ENCODE measurements around the gene POLR2L. TPM values are rescaled to one million over a fixed set of nuclear protein-coding genes. Genes with fewer than 3 reads are reported as not detected.
A peak's percentile ranks its signal among the peaks of the same experiment; 100 is the strongest.

Gene POLR2L
- total RNA-seq, 1 donor from 2014 or later = 91.9 TPM

DNA sequence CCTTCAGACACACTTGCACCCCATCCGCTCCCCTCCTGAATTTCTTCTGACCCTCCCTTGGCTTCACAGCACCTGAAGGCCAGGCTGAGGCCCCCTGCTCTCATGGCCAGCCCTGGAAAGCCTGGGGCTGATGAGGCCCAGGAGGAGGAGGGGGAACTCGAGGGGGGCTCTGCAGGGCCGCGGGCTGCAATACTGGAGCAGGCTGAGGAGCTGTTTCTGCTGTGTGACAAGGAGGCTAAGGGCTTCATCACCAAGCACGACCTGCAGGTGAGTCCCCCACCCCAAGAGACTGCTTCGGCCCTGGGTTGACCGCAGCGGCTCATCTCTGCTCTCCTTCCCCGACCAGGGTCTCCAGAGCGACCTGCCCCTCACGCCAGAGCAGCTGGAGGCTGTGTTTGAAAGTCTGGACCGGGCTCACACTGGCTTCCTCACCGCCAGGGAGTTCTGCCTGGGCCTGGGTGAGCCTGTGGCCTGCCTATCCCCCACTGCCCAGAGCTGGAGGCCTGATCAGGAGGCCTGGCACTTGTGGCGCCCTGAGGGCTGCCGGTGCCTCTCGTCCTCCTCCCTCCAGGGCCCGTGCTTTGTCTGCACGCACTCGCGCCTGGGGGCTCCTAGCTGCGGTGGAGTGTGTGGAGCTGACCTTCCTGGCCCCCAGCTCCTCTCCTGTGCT, 13.7 kb downstream of the POLR2L start:
- no peak for DNase-seq (ENCODE audit: low read depth)

DNA sequence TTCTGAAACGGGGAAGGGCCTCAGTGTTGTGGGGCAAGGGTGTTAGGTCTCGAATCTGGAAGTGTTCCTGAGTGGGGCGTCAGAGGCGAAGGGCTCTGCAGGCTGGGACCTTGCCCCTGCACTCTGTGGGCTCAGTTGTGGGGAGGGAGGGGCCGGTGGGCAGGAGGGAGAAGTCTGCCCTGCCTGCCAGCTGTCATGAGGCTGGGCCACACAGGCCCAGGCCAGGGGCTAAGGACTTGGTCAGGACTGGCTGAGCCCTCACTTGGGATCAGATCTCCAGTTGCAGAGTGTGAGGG, 14.5 kb downstream of the POLR2L start, which contains the start of gene CRACR2B:
Gene CRACR2B, plus strand, starts transcription at position 23 of the 296 bp plus-strand sequence. CDS start 689 bp downstream, outside the sequence.
- peak; percentile 86 for DNase-seq (ENCODE audit: low read depth)

DNA sequence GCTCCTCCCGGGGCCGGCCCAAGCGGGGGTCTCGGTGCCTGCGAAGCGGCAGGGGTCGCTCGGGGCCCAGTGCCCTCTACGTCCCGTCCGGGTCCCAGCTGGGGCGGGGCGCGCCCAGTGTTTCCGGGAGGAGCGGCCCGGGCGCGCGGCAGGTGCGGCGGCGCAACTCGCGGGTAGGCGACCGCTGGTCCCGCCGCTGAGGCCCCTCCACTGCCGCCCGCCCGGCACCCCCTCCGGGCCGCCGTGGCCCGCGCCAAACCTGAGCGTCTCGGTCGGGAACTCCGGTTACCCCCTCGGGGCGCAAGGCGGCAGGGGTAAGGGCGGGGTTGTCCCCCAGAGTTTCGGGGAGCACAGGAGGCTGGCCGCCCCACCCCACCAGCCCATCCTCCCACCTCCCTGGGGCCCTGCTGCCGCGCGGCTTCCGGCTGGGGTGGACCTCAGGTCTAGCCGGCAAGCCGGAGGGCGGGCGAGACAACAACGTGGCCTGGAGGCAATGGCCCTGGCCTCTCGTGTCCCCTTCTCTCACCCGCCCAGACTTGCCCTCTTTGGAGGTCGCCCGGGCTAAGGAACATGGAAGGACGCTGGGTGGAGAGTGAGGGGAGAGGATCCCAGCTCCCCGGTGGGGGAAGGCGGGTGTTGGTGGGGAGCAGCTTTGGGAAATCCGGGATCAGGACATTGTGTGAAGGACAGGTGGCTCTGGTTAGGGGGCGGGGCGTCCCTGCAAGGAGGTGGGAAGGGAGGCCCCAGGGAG, 15.0 kb downstream of the POLR2L start:
- no peak for DNase-seq (ENCODE audit: low read depth)

DNA sequence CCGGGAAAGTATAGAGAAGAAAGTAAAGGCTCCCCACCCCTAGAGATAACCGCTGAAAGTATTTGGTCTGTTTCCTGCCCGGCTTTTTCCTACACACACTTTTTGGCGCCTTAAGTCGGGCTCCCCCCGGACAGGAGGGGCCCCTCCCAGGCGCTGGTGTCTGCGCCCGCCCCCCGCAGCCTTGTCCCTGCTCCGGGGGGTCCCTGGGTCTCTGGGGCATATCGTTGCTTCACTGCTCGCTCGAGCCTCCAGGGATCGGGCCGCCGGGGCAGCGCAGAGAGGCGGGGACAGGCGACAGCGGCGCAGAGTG, 15.5 kb downstream of the POLR2L start:
- DNase-seq (ENCODE audit: low read depth) = no peak

DNA sequence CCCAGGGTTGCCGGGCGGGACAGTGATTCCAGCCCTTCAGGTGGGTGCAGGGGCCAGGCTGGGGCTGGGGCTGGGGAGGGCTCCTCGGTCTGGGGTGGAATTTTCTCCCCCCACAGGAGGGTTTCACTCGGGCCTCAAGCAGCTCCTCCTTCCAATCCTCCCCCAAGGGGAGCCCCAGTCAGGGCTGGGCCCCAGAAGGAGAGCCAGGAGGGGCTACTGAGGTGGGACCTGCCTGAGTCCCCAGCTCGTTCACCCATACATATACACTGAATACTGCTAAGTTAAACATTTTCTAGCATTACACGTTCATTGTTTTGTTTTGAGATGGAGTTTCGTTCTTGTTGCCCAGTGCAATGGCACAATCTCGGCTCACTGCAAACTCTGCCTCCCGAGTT, 16.1 kb downstream of the POLR2L start:
- DNase-seq (ENCODE audit: low read depth) = no peak

DNA sequence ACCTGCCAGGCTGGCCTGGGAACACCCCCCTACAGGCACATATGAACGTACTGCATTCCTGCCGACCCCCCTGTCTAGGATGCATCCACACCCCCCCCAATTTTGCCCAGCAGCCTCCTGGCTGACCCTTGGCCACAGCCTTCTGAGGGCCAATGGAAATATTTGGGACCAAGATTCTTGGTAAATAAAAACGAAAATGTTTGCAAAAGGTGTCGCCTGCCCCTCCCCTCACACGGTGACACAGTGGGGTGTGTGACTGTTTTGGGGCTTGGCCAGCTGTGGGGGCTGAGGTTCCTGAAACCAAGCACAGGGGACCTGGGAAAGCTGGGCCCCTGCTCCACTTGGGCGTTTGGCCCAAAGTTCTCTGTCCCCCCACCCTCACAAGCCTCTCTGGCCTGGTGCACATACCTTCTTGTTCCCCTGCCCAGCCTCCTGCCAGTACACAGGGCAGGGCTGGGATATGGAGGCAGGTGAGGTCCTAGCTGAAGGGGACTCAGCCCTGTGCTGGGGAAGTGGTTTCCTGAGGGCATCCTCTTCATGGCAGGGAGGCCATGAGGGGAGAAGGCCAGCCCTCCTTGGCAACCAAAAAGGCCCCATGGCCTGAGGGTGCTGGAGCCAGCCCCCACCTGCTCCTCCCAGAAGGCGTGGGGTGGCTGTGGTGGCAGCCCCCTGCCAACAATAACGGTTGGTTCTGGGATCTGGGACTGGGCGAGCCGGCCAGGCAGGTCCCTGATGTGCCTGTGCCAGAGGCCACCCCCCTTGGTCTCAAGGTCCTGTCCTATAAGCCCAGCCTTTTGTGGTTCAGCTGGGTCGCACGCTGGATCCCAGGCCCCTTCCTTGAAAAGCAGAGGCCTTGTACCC, 16.7 kb downstream of the POLR2L start:
- DNase-seq (ENCODE audit: low read depth) = no peak

DNA sequence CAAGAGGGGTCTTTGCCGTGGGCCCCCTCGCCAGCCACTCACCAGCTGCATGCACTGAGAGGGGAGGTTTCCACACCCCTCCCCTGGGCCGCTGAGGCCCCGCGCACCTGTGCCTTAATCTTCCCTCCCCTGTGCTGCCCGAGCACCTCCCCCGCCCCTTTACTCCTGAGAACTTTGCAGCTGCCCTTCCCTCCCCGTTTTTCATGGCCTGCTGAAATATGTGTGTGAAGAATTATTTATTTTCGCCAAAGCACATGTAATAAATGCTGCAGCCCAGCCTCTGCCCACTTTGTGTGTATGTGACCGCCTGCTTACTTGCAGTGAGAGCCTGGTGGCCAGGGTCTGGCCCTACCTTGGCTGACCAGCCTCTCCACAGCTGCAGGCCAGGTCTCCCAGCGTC, 17.4 kb downstream of the POLR2L start:
- DNase-seq (ENCODE audit: low read depth) = peak; percentile 60

DNA sequence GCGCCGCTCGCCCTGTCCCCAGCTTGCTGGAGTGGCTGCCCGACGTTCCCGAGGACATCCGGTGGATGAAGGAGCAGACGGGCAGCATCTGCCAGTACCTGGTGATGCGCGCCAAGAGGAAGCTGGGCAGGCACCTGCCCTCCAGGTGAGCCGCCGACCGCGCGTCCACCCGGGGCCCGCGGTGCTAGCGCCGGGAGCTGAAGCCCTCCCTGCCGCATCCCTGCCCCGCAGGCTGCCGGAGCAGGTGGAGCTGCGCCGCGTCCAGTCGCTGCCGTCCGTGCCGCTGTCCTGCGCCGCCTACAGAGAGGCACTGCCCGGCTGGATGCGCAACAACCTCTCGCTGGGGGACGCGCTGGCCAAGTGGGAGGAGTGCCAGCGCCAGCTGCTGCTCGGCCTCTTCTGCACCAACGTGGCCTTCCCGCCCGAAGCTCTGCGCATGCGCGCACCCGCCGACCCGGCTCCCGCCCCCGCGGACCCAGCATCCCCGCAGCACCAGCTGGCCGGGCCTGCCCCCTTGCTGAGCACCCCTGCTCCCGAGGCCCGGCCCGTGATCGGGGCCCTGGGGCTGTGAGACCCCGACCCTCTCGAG, 17.9 kb downstream of the POLR2L start:
- no peak for DNase-seq (ENCODE audit: low read depth)

DNA sequence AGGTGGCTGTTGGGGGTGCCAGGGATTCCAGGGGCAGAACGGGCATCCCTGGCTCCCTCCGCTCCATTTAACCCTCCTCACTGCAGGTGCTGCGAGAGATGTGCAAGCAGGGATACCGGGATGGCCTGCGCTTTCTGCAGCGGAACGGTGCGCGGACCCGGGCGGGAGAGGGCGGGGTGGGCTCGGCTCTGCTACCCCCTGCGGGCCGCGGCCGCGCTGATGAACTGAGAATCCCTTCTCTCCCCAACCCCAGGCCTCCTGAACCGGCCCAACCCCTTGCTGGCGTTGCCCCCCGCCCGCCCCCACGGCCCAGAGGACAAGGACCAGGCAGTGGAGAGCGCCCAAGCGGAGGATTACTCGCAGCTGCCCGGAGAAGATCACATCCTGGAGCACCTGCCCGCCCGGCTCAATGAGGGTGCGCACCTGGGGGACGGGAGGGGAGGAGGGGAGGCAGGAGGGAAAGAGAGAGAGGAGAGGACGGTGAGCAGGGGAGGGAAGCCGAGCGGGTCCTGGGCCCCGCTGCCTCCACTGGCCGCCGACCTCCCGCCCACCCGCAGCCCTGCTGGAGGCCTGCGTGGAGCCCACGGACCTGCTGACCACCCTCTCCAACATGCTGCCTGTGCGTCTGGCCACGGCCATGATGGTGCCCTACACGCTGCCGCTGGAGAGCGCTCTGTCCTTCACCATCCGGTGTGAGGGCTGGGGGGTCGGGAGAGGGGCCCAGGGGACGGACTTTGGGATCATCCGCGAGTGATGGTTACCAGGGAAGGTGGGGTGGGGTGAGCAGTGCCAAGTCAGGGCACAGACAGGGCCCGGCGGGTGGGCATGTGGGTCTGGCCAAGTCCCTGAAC, 18.7 kb downstream of the POLR2L start:
- DNase-seq (ENCODE audit: low read depth) = no peak

DNA sequence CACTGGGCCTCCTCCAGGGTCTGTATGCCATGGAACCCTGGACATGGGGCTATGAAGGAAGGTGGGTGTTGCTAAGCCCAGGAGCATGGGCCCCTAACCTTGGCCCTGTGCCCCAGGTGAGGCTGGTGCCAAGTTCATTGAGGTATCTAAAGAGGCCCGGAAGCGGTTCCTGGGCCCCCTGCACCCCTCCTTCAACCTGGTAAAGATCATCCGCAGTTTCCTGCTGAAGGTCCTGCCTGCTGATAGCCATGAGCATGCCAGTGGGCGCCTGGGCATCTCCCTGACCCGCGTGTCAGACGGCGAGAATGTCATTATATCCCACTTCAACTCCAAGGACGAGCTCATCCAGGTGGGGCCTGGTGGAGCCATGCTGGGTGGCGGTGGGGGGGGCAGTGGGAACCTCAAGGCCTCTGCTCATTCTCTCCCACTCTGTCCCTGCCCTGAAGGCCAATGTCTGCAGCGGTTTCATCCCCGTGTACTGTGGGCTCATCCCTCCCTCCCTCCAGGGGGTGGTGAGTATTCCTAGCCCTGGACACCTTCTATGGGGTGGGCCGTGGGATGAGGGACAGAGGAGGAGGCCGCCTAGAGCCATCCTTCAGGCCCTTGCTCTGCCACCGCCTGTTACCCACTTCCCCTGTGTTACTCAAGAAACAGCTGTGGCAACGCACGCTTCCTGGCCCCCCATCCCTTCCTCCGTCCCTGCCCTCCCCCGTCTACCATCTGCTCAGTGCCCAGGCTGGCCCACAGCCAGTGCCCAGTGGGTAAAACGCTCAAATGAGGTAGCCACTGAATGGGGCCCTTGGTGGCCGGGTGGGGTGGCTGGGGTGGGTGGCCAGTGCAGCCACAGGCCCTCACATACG, 20.6 kb downstream of the POLR2L start:
- peak; percentile 95 for DNase-seq (ENCODE audit: low read depth)

DNA sequence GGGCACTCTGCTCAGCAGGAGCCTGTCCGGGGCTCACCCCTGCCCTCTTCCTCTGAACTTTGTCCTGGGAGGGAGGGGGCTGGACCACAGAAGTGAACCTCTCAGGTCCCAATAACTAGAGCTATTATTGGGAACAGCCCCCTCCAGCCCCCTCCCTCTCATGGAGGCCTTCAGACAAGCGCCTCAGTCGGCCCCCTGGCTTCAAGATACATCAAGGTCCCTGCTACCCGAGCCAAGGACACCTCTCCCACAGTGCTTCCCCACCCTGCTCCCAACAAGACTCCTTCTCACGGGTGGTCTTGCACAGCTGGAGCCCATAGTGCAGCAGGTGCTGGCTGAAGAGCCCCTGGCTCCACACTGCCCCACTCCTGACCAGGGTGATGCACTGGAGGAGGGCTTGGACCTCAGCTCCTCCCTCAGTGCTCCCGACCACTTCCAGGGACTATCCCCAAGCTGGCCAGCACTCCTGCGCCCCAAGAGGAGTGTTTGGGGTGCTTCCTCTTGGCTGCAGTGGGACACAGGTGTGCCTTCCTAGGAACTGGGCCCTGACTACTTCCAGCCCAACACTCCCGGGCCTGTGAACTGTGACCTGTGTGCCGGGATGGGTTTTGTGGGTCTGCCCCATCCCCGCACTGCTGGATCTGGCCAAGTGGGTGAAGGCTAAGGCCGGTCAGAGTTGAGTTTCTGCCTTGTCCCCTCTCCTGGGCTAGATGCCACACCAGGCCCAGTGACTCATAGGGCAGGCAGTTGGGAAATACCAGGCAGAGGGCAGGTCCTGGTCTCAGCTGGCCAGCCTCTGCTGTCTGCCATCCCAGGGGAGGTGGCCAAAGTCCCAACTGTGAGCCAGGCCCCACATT, 21.4 kb downstream of the POLR2L start:
- DNase-seq (ENCODE audit: low read depth) = peak; percentile 97

DNA sequence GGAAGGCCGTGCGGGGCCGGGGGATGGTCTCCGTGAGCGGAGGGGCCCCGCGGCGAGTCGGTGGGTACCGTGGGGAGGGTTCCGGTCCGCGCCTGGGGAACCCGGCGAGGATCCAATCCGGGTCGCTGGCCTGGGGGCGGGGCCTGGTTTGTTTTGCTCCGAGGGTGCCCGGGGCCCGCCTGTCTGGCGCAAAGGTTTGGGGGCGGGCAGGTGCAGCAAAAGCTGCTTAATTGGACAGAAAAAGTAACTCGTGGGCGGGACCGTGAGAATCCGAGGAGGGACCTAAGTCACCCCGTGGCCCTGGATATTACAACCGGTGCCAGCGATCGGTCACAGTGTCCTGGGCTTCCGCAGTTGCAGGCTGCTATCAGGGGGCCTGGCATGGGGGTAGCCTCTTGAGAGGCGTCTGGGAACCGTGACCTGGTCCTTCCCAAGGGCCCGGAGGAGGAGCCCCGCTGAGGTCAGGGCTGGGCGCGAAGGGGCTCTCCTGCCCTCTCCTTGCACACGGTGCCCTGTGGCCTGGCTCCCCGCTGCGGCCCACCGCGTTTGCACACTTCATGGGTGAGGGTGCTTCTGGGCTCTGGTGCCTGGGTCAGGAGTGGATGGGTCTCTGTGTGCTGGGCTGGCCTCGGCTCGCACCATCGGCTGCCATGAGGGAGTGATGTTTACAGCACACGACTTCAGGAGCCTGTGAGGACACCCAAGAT, 22.2 kb downstream of the POLR2L start:
- peak; percentile 90 for DNase-seq (ENCODE audit: low read depth)

DNA sequence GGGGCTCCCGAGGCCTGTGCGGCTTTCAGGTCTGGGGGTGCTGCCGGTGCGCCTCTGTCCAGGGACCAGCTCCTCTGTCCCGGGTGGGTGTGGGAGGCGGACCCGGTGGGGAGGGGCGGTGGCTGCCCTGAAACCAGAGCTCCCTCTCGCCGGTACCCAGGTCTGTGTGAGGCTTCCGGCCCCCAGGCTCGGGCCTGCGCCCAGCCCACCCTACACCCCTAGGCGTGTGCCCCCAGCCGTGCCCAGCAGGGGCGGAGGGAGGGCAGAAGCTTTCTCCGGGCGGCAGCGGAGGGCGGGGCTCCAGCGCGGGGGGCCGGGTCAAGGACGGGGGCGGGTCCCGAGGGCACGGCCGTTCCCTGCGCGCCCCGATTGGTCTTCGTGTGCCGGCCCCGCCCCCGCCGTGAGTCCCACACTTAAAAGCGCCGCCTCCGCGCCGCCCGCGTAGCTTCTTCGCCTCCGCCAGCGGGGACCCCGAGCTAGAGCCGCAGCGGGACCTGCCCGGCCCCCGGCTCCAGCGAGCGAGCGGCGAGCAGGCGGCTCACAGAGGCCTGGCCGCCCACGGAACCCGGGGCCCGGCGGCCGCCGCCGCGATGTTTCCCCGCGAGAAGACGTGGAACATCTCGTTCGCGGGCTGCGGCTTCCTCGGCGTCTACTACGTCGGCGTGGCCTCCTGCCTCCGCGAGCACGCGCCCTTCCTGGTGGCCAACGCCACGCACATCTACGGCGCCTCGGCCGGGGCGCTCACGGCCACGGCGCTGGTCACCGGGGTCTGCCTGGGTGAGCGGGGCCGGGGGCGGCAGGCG, 23.0 kb downstream of the POLR2L start:
- DNase-seq (ENCODE audit: low read depth) = peak; percentile 90

DNA sequence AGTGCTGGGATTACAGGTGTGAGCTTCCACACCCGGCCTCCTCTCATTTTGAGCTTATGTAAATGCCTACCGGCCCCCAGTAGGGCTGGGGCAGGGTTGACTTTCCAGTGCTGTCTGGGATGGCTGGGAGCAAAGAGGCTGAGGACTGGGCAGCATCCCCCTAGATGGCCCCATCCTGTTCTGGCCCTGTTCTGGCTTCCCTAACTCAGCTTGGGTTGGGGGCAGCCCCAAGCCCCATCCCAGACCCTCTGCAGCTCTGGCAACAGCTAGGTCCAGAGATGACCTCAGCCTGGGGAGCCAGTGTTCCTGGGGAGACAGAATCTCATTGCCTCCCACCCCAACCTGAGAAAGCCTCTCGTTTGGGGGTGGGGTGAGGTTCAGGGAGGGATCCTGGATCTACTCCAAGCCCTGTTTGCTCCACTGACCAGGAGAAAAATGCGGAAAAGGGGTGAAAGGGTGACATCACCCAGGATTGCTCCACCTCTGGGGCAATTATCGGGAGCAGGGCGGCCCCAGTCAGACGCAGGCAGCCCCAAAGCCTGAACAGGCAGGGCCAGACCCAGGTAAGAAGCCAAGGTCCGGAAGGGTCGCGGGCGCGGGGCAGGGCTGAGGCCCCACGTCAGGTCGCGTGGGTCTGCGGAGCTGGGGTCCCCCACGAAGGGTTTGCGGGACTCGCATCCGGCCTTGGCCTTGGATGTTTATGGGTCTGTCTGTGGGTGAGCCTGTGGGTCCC, 23.8 kb downstream of the POLR2L start, which contains the start of gene PNPLA2:
Gene PNPLA2, plus strand, starts transcription at position 519 of the 733 bp plus-strand sequence. CDS start 805 bp downstream, outside the sequence.
- DNase-seq (ENCODE audit: low read depth) = no peak

DNA sequence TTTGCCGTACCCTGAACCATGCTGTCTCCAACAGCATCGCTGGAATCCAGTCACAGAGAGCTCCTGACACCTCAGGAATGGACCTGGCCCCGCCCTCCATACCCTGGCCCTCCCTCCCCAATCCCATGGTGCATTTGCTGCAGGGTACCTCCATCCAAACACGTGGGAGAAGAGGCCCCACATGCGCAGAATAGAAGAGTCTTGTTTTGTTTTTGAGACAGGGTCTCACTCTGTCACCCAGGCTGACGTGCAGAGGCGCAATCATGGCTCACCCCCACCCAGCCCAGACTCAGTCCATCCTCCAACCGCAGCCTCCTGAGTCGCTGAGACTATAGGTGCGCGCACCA, 25.9 kb downstream of the POLR2L start:
- no peak for DNase-seq (ENCODE audit: low read depth)

DNA sequence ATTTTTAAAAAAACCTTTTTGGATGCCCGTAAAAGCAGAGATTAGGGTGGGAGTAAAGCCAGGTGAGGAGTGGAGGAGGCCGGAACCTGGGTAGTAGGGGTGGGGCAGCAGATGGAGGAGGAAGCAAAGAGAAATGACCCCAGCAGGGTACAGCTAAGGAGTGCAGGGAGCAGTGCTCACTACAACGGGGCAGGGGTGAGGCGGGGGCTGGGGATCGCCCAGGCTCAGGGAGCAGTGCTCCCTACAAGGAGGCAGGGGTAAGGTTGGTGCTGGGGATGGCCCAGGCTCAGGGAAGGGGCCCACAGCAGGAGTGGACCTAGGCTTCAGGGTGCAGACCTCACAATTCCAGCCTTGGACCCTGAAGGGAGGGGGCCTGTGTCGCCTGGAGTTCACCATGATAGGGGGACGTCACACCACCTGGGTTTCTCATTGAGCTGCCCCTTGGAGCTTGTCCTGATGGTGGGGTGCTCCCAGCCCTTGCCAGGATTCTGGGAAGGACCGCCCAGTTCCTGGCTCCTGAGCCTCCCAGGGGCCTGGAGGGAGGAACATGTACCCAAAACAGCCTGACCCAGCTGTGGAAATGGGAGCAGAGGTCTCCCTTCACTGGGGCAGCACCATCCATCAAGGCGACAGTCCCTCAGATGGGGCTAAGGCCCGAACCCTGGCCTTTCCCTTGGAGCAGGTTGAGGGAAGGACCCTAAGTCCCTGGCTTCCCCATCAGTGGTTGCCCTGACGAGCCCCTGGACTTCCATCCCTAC, 26.5 kb downstream of the POLR2L start:
- no peak for DNase-seq (ENCODE audit: low read depth)
